ENCODE data around the gene CELSR1. TPM values are rescaled to one million over a fixed set of nuclear protein-coding genes. Genes with fewer than 3 reads are reported as not detected.

Gene CELSR1
- total RNA-seq, 1 experiment from 2014 or later, result 22.6 TPM

DNA sequence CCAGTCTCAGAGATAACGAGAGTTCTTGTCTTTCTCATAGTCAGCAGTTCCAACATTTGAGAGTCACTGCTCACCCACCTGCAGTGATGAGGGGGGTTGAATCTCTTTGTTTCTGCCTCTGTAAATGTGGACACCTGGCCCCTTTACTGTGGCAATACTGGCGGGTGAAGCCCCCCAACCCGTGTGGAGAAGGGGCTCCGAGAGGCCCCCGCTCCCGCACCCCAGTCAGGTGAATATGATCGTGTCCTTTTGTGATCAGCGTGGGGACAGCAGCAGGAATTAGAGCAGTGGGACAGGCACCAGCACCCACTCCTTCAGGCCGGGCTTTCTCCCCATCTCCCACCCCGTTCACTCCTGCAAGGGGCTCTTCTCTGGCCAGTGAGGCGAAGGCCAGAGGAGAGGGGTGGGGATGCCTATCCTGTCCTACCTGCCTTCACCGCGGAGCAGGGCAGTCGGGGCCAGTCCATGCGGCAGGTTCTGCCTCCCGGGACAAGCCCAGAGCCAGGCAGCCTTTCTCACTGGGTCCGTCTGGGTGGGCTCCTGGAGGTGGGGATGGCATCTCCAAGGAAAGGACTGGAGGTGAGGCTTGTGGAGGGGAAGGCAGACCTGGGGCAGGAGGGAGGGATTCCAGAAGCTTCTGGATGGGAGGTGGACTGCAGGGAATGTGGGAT, 12.7 kb upstream of the CELSR1 start:
- no peaks in the 10 kb centered on the region for H3K79me2 ChIP-seq (ENCODE audit: insufficient read depth, low read length)
- no CpG with 5 or more reads among the region's 17 CpGs for WGBS (ENCODE audit: extremely low coverage, insufficient read length, low lambda C conversion rate)
- H3K27ac Mint-ChIP-seq, result no peak overlapping the region; a peak in 1 of 7 replicates

More for the DNA sequence above, 12.7 kb upstream of the CELSR1 start:
- Mint-ChIP-seq H3K9me3 (peaks cover 4 to 6% of the 10 kb centered on the region in 2 experiments), H3K4me3 (no peak overlapping the region), H3K27me3 (ENCODE audit: low read depth) (peaks cover 29% of the 10 kb centered on the region), H3K4me1 (peaks cover 5 to 12% of the 10 kb centered on the region in 2 experiments; a peak in 3 of 4 replicates), H3K36me3 (ENCODE audit: insufficient read depth in 1 of 3, low read depth in 3 of 3) (peaks cover 0 to 2% (median 2%) of the 10 kb centered on the region in 3 experiments; a peak in 1 of 7 replicates)
- no peak overlapping the region for H2BK15ac ChIP-seq (ENCODE audit: low read depth, low read length)
- no peak overlapping the region for H2AK5ac ChIP-seq (ENCODE audit: insufficient read length, low read length)
- H4K5ac ChIP-seq (ENCODE audit: insufficient read length, low read depth, low read length), result no peak overlapping the region
- no peaks in the 10 kb centered on the region for H4K20me1 ChIP-seq (ENCODE audit: control insufficient read depth, insufficient read depth, insufficient read length)
- H3T11ph ChIP-seq (ENCODE audit: low read length), result no peak overlapping the region
- H3K9me3 ChIP-seq (ENCODE audit: control insufficient read depth, low read depth, low read length), result no peaks in the 10 kb centered on the region
- H3K9ac ChIP-seq (ENCODE audit: extremely low read depth, insufficient read length, low read length), result no peak overlapping the region
- H3K4me2 ChIP-seq (ENCODE audit: insufficient read depth, insufficient read length, low read length), result no peak overlapping the region
- H3K27ac ChIP-seq (ENCODE audit: insufficient read length, low read depth, low read length), result no peak overlapping the region
- H2BK120ac ChIP-seq (ENCODE audit: low read depth, low read length, poor library complexity, severe bottlenecking), result no peak overlapping the region
- H4K8ac ChIP-seq (replicated peaks; ENCODE audit: insufficient read length, low read depth, low read length), result no peak overlapping the region
- H3K23ac ChIP-seq (ENCODE audit: insufficient read length, low read depth, low read length), result no peak overlapping the region
- no peak overlapping the region for H3K4ac ChIP-seq (ENCODE audit: low read depth, low read length)
- H4K91ac ChIP-seq (ENCODE audit: insufficient read length, low read depth, low read length), result no peak overlapping the region
- no peak overlapping the region for H2BK5ac ChIP-seq (ENCODE audit: insufficient read length, low read length)
- H3K79me1 ChIP-seq (ENCODE audit: insufficient read depth, low read depth, low read length, poor library complexity, severe bottlenecking), result no peaks in the 10 kb centered on the region
- no peak overlapping the region for H3K56ac ChIP-seq (ENCODE audit: insufficient read length, low read depth, low read length)
- H3K4me1 ChIP-seq (ENCODE audit: insufficient read depth, low read length), result no peaks in the 10 kb centered on the region
- TF ChIP-seq, protein P1, sequence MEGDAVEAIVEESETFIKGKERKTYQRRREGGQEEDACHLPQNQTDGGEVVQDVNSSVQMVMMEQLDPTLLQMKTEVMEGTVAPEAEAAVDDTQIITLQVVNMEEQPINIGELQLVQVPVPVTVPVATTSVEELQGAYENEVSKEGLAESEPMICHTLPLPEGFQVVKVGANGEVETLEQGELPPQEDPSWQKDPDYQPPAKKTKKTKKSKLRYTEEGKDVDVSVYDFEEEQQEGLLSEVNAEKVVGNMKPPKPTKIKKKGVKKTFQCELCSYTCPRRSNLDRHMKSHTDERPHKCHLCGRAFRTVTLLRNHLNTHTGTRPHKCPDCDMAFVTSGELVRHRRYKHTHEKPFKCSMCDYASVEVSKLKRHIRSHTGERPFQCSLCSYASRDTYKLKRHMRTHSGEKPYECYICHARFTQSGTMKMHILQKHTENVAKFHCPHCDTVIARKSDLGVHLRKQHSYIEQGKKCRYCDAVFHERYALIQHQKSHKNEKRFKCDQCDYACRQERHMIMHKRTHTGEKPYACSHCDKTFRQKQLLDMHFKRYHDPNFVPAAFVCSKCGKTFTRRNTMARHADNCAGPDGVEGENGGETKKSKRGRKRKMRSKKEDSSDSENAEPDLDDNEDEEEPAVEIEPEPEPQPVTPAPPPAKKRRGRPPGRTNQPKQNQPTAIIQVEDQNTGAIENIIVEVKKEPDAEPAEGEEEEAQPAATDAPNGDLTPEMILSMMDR (conservative IDR thresholded peaks at IDR 0.05), result no peak
- no peak for DNase-seq
- H2BK12ac ChIP-seq (ENCODE audit: insufficient read length, low read depth, low read length), result no peak overlapping the region
- no peaks in the 10 kb centered on the region for H3K23me2 ChIP-seq (ENCODE audit: insufficient read length, low read depth, low read length, poor library complexity, severe bottlenecking)
- H3K27me3 ChIP-seq (ENCODE audit: insufficient read depth, low read length), result no peaks in the 10 kb centered on the region
- no peak overlapping the region for H3K14ac ChIP-seq (ENCODE audit: insufficient read depth, low read length)
- no peak overlapping the region for H2AFZ ChIP-seq (ENCODE audit: low read length)
- H2BK20ac ChIP-seq (ENCODE audit: low read depth, low read length, poor library complexity, severe bottlenecking), result no peak overlapping the region
- H3K18ac ChIP-seq (ENCODE audit: insufficient read length, low read depth, low read length), result no peak overlapping the region

All from H9 (cell line).